ENCODE results near the gene GART. TPM values are rescaled to one million over a fixed set of nuclear protein-coding genes. Genes with fewer than 3 reads are reported as not detected.

GART gene
- total and polyA plus RNA-seq, 2 donors (not counting 3 experiments of a cell fraction or from before 2014, with no cell fraction given): 12.0 to 112 TPM

DNA sequence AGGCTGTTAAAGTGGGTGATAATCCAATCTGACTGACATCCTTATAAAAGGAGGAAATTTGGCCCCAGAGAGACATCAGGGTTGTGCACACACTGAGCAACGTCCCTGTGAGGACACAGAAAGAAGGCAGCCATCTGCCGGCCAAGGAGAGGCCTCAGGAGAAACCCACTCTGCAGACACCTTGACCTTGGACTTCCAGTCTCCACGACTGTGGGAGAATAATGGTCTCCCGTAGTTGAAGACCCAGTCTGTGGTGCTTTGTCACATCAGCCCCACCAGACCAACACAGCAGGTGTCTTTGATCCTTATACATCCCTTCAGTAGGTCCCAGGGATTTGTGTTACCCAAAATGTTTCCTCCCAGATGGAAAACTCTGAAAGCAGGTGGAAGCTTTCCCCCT lies 46.2 kb downstream of the GART start:
- H3K9me3 ChIP-seq (replicated peaks; ENCODE audit: control insufficient read depth, insufficient read depth, low read length): no peaks in the 10 kb centered on the region
- H3K4me1 ChIP-seq (ENCODE audit: control insufficient read depth, extremely low read depth, insufficient read depth, low read length): peaks cover 4% of the 10 kb centered on the region
- no peak overlapping the region for H3K27ac ChIP-seq (ENCODE audit: insufficient read depth, low read depth, low read length)
- no peak overlapping the region for H3K4me3 ChIP-seq (replicated peaks in 1 of 3; ENCODE audit: insufficient read depth in 1 of 3, low read depth in 1 of 3, low read length in 3 of 3)
- H3K79me2 ChIP-seq (ENCODE audit: control insufficient read depth, insufficient read depth, low read length): no peaks in the 10 kb centered on the region
- H4K20me1 ChIP-seq (replicated peaks; ENCODE audit: control insufficient read depth, extremely low read depth, insufficient read depth, low read length): no peaks in the 10 kb centered on the region
- no TSS peak for BruUV-seq (replicated peaks)
- H3K9ac ChIP-seq (replicated peaks; ENCODE audit: extremely low read depth, insufficient read depth, low read length): no peak overlapping the region
- no peak overlapping the region for H2AFZ ChIP-seq (ENCODE audit: low read depth, low read length)
- FAIRE-seq (no peak), DNase-seq (ENCODE audit: low read depth, low spot score) (no peak)
- dilution Hi-C loops (cut with MboI; ENCODE audit: extremely low pct_ligation_motif_present, low sequenced_read_pairs) (no loop called here), intact Hi-C loops (cut with micrococcal nuclease) (no loop called here)
- CTCF ChIA-PET: interaction anchor here (0.6 to 1.4 kb wide), 2 partner anchors 13 to 16 kb away, joined by 3 to 6 read pairs; partner anchors contain the start of gene TMEM50B
- POLR2A ChIA-PET: no interaction called here
- H3K36me3 ChIP-seq (ENCODE audit: control insufficient read depth in 2 of 2, extremely low read depth in 1 of 2, insufficient read depth in 2 of 2, low read length in 2 of 2): no peaks in the 10 kb centered on the region
- TF ChIP-seq, protein P1, sequence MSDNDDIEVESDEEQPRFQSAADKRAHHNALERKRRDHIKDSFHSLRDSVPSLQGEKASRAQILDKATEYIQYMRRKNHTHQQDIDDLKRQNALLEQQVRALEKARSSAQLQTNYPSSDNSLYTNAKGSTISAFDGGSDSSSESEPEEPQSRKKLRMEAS (IDR thresholded peaks at IDR 0.05; ENCODE audit: insufficient read depth, insufficient read length): no peak
- TF ChIP-seq JUN (IDR thresholded peaks at IDR 0.05; ENCODE audit: borderline replicate concordance, insufficient read depth, insufficient read length, low read depth): no peak
- no peak for TF ChIP-seq EZH2 (IDR thresholded peaks at IDR 0.05; ENCODE audit: borderline replicate concordance, low read depth, low read length, severe bottlenecking)
- TF ChIP-seq, protein P2, sequence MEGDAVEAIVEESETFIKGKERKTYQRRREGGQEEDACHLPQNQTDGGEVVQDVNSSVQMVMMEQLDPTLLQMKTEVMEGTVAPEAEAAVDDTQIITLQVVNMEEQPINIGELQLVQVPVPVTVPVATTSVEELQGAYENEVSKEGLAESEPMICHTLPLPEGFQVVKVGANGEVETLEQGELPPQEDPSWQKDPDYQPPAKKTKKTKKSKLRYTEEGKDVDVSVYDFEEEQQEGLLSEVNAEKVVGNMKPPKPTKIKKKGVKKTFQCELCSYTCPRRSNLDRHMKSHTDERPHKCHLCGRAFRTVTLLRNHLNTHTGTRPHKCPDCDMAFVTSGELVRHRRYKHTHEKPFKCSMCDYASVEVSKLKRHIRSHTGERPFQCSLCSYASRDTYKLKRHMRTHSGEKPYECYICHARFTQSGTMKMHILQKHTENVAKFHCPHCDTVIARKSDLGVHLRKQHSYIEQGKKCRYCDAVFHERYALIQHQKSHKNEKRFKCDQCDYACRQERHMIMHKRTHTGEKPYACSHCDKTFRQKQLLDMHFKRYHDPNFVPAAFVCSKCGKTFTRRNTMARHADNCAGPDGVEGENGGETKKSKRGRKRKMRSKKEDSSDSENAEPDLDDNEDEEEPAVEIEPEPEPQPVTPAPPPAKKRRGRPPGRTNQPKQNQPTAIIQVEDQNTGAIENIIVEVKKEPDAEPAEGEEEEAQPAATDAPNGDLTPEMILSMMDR (IDR thresholded peaks at IDR 0.05; ENCODE audit: extremely low read depth in 1 of 2, insufficient read depth in 1 of 2, low read depth in 1 of 2, low read length in 2 of 2): no peak
- TF ChIP-seq POLR2AphosphoS5 (IDR thresholded peaks at IDR 0.05; ENCODE audit: insufficient read depth, low read depth, low read length): no peak
- TF ChIP-seq GATA2 (IDR thresholded peaks at IDR 0.05; ENCODE audit: insufficient read depth, insufficient read length, low read depth, low read length): no peak
- no peak for TF ChIP-seq MYC (IDR thresholded peaks at IDR 0.05; ENCODE audit: low read depth, low read length)
- no peak for TF ChIP-seq POLR2A (IDR thresholded peaks at IDR 0.05; ENCODE audit: low read depth, low read length)
- TF ChIP-seq FOS (IDR thresholded peaks at IDR 0.05; ENCODE audit: borderline replicate concordance, insufficient read depth, low read length): no peak
- H3K9me1 ChIP-seq (replicated peaks; ENCODE audit: control insufficient read depth, extremely low read depth, insufficient read depth, low read length): no peaks in the 10 kb centered on the region
- no peak overlapping the region for H3K4me2 ChIP-seq (ENCODE audit: insufficient read depth, low read length)
- peaks cover 0 to 2% of the 10 kb centered on the region in 2 experiments for H3K27me3 ChIP-seq (ENCODE audit: control insufficient read depth in 2 of 2, insufficient read depth in 2 of 2, low read length in 2 of 2)

All from endothelial cell of umbilical vein (primary cell).